SK-N-SH (cell line): ENCODE data around the gene NAMPT. TPM values are rescaled to one million over a fixed set of nuclear protein-coding genes. Genes with fewer than 3 reads are reported as not detected.

ENCODE experiments used
- CTCF ChIA-PET: fragments of 300-600, 350-600 bp; formaldehyde crosslinking; extraction: SDS; loops from one replicate; lab custom pipeline; 2021; lab: Yijun Ruan, JAX
- POLR2A ChIA-PET: fragments of 350-600 bp; sonication (Branson Sonifier 250); formaldehyde crosslinking; extraction: SDS; loops from one replicate; lab custom pipeline; 2020; ENCODE audit warnings: antibody characterized with exemption, inconsistent platforms; lab: Yijun Ruan, JAX
- DNase-seq: peaks from one replicate; pipeline ENCODE4 v3.0.0; 2012
- H2AFZ ChIP-seq: fragments of 200-600 bp; sonication (generic); 2 replicates; pipeline ENCODE4 v1.8.1; 2016; ENCODE audit warnings: antibody characterized with exemption, mild to moderate bottlenecking, low read depth
- H3F3A ChIP-seq: fragments of 200-600 bp; sonication (generic); replicated peaks from 2 replicates; pipeline ENCODE3; 2016; ENCODE audit warnings: antibody characterized with exemption, mild to moderate bottlenecking; ENCODE audit not compliant: insufficient read depth
- H3K27ac ChIP-seq, 2 experiments: fragments of 200-500 bp in 1 of 2; fragments of 200-600 bp in 1 of 2; sonication (Bioruptor generic) in 1 of 2; sonication (generic), shearing (Covaris generic) in 1 of 2; 2 replicates each; pipeline versions ENCODE4 v1.5.1 to v1.6.1; 2014 to 2016; ENCODE audit warnings: low read depth in 2 of 2, inconsistent platforms in 1 of 2, low read length in 1 of 2, mild to moderate bottlenecking in 1 of 2, mixed read lengths in 1 of 2
- H3K27me3 ChIP-seq: fragments of 200-600 bp; sonication (generic), shearing (Covaris generic); 2 replicates; pipeline ENCODE4 v1.6.1; 2016; ENCODE audit warnings: mixed run types; ENCODE audit not compliant: insufficient read depth
- H3K36me3 ChIP-seq, 2 experiments: fragments of 200-500 bp in 1 of 2; fragments of 200-600 bp in 1 of 2; sonication (Bioruptor generic) in 1 of 2; sonication (generic) in 1 of 2; replicated peaks in 1 of 2; 2 replicates each; pipeline versions ENCODE3 to v1.5.1; 2014 to 2016; ENCODE audit warnings: low read length in 1 of 2, mild to moderate bottlenecking in 1 of 2; ENCODE audit not compliant: insufficient read depth in 2 of 2, control insufficient read depth in 1 of 2
- H3K4me1 ChIP-seq, 2 experiments: fragments of 200-500 bp in 1 of 2; fragments of 200-600 bp in 1 of 2; sonication (Bioruptor generic) in 1 of 2; sonication (generic), shearing (Covaris generic) in 1 of 2; 2 replicates each; pipeline versions ENCODE4 v1.5.1 to v1.6.1; 2014 to 2016; ENCODE audit warnings: low read depth in 1 of 2, low read length in 1 of 2, mixed run types in 1 of 2; ENCODE audit not compliant: insufficient read depth in 2 of 2, control insufficient read depth in 1 of 2
- H3K4me2 ChIP-seq: fragments of 200-600 bp; sonication (generic), shearing (Covaris generic); 2 replicates; pipeline ENCODE4 v1.6.1; 2017; ENCODE audit warnings: mixed run types
- H3K4me3 ChIP-seq, 2 experiments: fragments of 200-500 bp in 1 of 2; fragments of 200-600 bp in 1 of 2; sonication (Bioruptor generic) in 1 of 2; sonication (generic), shearing (Covaris generic) in 1 of 2; 2 replicates each; pipeline versions ENCODE4 v1.5.1 to v1.8.1; 2014 to 2016; ENCODE audit warnings: low read depth in 2 of 2, inconsistent platforms in 1 of 2, low read length in 1 of 2, mild to moderate bottlenecking in 1 of 2, mixed read lengths in 1 of 2, moderate library complexity in 1 of 2
- H3K79me2 ChIP-seq: fragments of 200-600 bp; sonication (generic); 2 replicates; pipeline ENCODE4 v1.8.1; 2017; ENCODE audit warnings: mild to moderate bottlenecking; ENCODE audit not compliant: insufficient read depth
- H3K9ac ChIP-seq: fragments of 200-600 bp; sonication (generic); 2 replicates; pipeline ENCODE4 v1.6.1; 2017; ENCODE audit warnings: mixed run types
- H3K9me2 ChIP-seq: fragments of 200-600 bp; sonication (generic); 2 replicates; pipeline ENCODE4 v1.6.1; 2017; ENCODE audit warnings: mixed run types
- H3K9me3 ChIP-seq: fragments of 200-600 bp; sonication (generic); 2 replicates; pipeline ENCODE4 v1.6.1; 2017; ENCODE audit warnings: mixed run types, mild to moderate bottlenecking, moderate library complexity
- H4K20me1 ChIP-seq: fragments of 200-600 bp; sonication (generic); 2 replicates; pipeline ENCODE4 v1.6.1; 2017; ENCODE audit warnings: mild to moderate bottlenecking, mixed run types; ENCODE audit not compliant: insufficient read depth
- FOXJ3 ChIP-seq: sonication (generic); formaldehyde crosslinking; IDR thresholded peaks from 2 replicates; pipeline ENCODE4 v1.5.1; 2020; ENCODE audit warnings: mild to moderate bottlenecking, missing genetic modification reagents
- FOXM1 ChIP-seq: IDR thresholded peaks from 2 replicates; pipeline ENCODE4 v1.4.0; 2012; ENCODE audit warnings: low read depth, mild to moderate bottlenecking
- GABPA ChIP-seq: IDR thresholded peaks from 2 replicates; pipeline ENCODE4 v1.4.0; 2012; ENCODE audit warnings: low read depth, mild to moderate bottlenecking
- GATA2 ChIP-seq: sonication (generic); formaldehyde crosslinking; IDR thresholded peaks from 2 replicates; pipeline ENCODE4 v1.5.0; 2020; ENCODE audit warnings: mild to moderate bottlenecking, missing genetic modification reagents
- MEF2A ChIP-seq: IDR thresholded peaks from 2 replicates; pipeline ENCODE4 v1.4.0; 2012; ENCODE audit warnings: low read depth, borderline replicate concordance
- NFIC ChIP-seq: IDR thresholded peaks from 2 replicates; pipeline ENCODE4 v1.4.0; 2012; ENCODE audit warnings: borderline replicate concordance
- POLR2AphosphoS5 ChIP-seq: IDR thresholded peaks from 2 replicates; pipeline ENCODE4 v1.6.1; 2012; ENCODE audit warnings: low read depth, low read length
- RAD21 ChIP-seq: IDR thresholded peaks from 2 replicates; pipeline ENCODE4 v1.6.1; 2012; ENCODE audit warnings: mild to moderate bottlenecking, low read length
- RFX5 ChIP-seq: IDR thresholded peaks from 2 replicates; pipeline ENCODE4 v1.6.1; 2012; ENCODE audit warnings: mild to moderate bottlenecking, improper control_type of control experiment, low read length
- SMC3 ChIP-seq: IDR thresholded peaks from 2 replicates; pipeline ENCODE4 v1.6.1; 2012; ENCODE audit warnings: low read depth, low read length, improper control_type of control experiment
- TCF12 ChIP-seq: IDR thresholded peaks from 2 replicates; pipeline ENCODE4 v1.4.0; 2012
- YY1 ChIP-seq: IDR thresholded peaks from 2 replicates; pipeline ENCODE4 v1.4.0; 2012; ENCODE audit warnings: low read depth, mild to moderate bottlenecking
- WGBS: methylation state at CpG from one replicate; pipeline ENCODE4 v1.1.6; 2017; ENCODE audit warnings: low lambda C conversion rate; 5-methylcytosine and 5-hydroxymethylcytosine counted together
- polyA plus RNA-seq, 3 experiments: library from polyadenylated mRNA; depleted of rRNA; stranded (reverse); fragments of >200 nt; gene quantifications; 2 replicates each; pipeline ENCODE4 v1.2.3, GENCODE V29; 2012
- TF ChIP-seq, protein P1 (sequence below): fragments of 200-600 bp; sonication (generic); IDR thresholded peaks from 2 replicates; pipeline ENCODE4 v1.6.1; 2017; ENCODE audit warnings: antibody characterized with exemption, mild to moderate bottlenecking, moderate library complexity
- TF ChIP-seq, protein P2 (sequence below): IDR thresholded peaks from 2 replicates; pipeline ENCODE4 v1.4.0; 2012; ENCODE audit warnings: low read depth
- TF ChIP-seq, protein P3 (sequence below): fragments of 150-350 bp; IDR thresholded peaks from 2 replicates; pipeline ENCODE4 v1.6.1; 2016; ENCODE audit warnings: mild to moderate bottlenecking, low read depth, low read length
- TF ChIP-seq, protein P4 (sequence below): IDR thresholded peaks from 2 replicates; pipeline ENCODE4; 2012

NAMPT gene
- polyA plus RNA-seq, 1 of the 3 experiments (the other 2 are of a cell fraction): 20.1 TPM

DNA sequence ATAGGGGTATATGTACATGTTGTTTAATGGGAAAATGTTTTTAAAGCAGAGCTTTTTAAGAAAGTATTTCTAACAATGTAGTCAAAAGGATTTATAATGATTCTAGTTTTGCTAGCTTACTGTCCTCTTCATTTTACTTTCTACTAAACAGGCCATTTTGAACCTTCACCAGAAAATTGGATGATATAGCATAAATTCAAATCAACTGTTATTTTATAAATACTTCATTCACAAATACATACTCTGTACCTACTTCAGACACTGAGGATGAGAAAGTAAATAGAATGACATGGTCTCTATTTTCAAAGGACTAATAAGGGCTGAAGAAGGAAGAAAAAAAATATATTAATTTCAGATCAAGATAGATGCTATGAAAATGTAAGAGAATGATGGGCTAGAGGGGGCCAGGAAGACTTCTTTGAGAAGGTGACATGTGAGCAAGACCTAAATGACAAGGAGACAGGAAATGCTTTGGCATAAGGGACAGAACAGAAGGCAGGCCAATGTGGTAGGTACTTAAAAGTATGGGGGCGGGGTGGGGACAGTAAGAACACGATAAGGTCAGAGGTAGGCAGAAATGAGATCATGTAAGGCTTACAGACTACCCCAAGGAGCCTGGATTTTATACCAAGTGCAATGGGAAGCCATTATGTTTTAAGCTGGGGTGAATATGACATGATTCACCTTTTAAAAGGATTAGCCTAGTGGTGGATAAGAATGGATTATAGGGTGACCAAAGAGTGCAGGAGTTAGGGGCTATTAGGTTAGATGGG, 5.2 kb downstream of the NAMPT start:
- Histone ChIP-seq H3K9me3 (no peaks in the 10 kb centered on the region), H3K27ac (no peak overlapping the region), H3K4me3 (no peak overlapping the region), H3K9me2 (no peaks in the 10 kb centered on the region), H2AFZ (no peak overlapping the region), H3F3A (peaks cover 12% of the 10 kb centered on the region), H3K4me1 (peaks cover 12 to 15% of the 10 kb centered on the region in 2 experiments; a peak in 3 of 4 replicates), H3K36me3 (peaks cover 14 to 23% of the 10 kb centered on the region in 2 experiments), H3K27me3 (no peaks in the 10 kb centered on the region), H3K79me2 (peaks cover 89% of the 10 kb centered on the region), H3K4me2 (no peak overlapping the region), H4K20me1 (peaks cover 17% of the 10 kb centered on the region), H3K9ac (no peak overlapping the region)
- TF ChIP-seq FOXJ3 (CRISPR knock-in tag) (no peak), GABPA (no peak), NFIC (no peak), TCF12 (no peak)
- TF ChIP-seq, protein P1, sequence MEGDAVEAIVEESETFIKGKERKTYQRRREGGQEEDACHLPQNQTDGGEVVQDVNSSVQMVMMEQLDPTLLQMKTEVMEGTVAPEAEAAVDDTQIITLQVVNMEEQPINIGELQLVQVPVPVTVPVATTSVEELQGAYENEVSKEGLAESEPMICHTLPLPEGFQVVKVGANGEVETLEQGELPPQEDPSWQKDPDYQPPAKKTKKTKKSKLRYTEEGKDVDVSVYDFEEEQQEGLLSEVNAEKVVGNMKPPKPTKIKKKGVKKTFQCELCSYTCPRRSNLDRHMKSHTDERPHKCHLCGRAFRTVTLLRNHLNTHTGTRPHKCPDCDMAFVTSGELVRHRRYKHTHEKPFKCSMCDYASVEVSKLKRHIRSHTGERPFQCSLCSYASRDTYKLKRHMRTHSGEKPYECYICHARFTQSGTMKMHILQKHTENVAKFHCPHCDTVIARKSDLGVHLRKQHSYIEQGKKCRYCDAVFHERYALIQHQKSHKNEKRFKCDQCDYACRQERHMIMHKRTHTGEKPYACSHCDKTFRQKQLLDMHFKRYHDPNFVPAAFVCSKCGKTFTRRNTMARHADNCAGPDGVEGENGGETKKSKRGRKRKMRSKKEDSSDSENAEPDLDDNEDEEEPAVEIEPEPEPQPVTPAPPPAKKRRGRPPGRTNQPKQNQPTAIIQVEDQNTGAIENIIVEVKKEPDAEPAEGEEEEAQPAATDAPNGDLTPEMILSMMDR: no peak
- TF ChIP-seq, protein P2, sequence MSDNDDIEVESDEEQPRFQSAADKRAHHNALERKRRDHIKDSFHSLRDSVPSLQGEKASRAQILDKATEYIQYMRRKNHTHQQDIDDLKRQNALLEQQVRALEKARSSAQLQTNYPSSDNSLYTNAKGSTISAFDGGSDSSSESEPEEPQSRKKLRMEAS: no peak
- POLR2A ChIA-PET: no interaction called here
- no peak for DNase-seq
- CTCF ChIA-PET: interaction anchor here (1.0 to 2.8 kb wide), 5 partner anchors 93 to 238 kb away, joined by 3 to 11 read pairs (median 3); no protein-coding TSS in a partner anchor
- WGBS: 93% methylated on average over 2 of the region's 2 CpGs

DNA sequence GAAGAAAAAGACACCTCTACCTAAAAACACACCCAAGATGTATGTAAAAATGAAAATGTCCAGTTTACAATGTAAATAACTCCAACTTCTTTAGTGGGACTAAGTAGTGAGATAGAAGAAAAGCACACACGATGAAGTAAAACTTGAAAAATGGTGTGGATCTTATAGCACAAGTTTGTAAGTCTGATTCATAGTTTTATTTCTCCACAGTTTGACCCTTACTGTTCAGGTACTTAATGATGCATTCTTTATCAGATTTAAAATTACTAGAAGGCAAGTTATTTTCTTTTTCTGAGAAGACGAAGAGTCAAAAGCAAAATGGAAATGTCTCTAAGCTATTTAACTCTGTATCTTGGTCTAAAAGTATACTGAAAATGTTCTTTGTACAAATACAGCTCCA, 6.1 kb downstream of the NAMPT start:
- Histone ChIP-seq H3K9me3 (no peaks in the 10 kb centered on the region), H3K27me3 (no peaks in the 10 kb centered on the region), H3K4me3 (no peak overlapping the region), H3K79me2 (peaks cover 86% of the 10 kb centered on the region), H3K4me1 (peaks cover 12 to 13% of the 10 kb centered on the region in 2 experiments; a peak in 3 of 4 replicates), H3K9ac (no peak overlapping the region), H2AFZ (no peak overlapping the region), H3K27ac (no peak overlapping the region), H3K36me3 (peaks cover 19 to 32% of the 10 kb centered on the region in 2 experiments), H3K9me2 (no peaks in the 10 kb centered on the region), H3K4me2 (no peak overlapping the region), H4K20me1 (peaks cover 15% of the 10 kb centered on the region), H3F3A (peaks cover 8% of the 10 kb centered on the region)
- TF ChIP-seq, protein P3, sequence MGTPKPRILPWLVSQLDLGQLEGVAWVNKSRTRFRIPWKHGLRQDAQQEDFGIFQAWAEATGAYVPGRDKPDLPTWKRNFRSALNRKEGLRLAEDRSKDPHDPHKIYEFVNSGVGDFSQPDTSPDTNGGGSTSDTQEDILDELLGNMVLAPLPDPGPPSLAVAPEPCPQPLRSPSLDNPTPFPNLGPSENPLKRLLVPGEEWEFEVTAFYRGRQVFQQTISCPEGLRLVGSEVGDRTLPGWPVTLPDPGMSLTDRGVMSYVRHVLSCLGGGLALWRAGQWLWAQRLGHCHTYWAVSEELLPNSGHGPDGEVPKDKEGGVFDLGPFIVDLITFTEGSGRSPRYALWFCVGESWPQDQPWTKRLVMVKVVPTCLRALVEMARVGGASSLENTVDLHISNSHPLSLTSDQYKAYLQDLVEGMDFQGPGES: no peak
- no peak for TF ChIP-seq GATA2 (CRISPR knock-in tag)
- TF ChIP-seq MEF2A: no peak
- no peak for TF ChIP-seq SMC3
- no peak for TF ChIP-seq POLR2AphosphoS5
- no peak for TF ChIP-seq FOXM1
- no peak for TF ChIP-seq RFX5
- TF ChIP-seq, protein P4, sequence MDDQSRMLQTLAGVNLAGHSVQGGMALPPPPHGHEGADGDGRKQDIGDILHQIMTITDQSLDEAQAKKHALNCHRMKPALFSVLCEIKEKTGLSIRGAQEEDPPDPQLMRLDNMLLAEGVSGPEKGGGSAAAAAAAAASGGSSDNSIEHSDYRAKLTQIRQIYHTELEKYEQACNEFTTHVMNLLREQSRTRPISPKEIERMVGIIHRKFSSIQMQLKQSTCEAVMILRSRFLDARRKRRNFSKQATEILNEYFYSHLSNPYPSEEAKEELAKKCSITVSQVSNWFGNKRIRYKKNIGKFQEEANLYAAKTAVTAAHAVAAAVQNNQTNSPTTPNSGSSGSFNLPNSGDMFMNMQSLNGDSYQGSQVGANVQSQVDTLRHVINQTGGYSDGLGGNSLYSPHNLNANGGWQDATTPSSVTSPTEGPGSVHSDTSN: no peak
- TF ChIP-seq, protein P1: no peak
- no peak for TF ChIP-seq RAD21
- TF ChIP-seq YY1: no peak
- CTCF ChIA-PET: interaction anchor here (1.0 to 2.8 kb wide), 5 partner anchors 92 to 237 kb away, joined by 3 to 11 read pairs (median 3); no protein-coding TSS in a partner anchor
- POLR2A ChIA-PET: no interaction called here
- WGBS: 80% methylated on average over 2 of the region's 2 CpGs
- no peak for DNase-seq
